Heart left ventricle (tissue), 16 donors: ENCODE data around the gene DNAH5. TPM values are rescaled to one million over a fixed set of nuclear protein-coding genes. Genes with fewer than 3 reads are reported as not detected.

ENCODE experiments used
- ATAC-seq, 4 donors: fragments of 200-7000 bp; cut with Tn5 transposase; one replicate each; pipeline ENCODE4 v1.9.1; 2020 to 2022; ENCODE audit warnings: moderate library complexity in 4 of 4, mild to moderate bottlenecking in 3 of 4, moderate number of reproducible peaks in 1 of 4
- DNase-seq, 5 donors: peaks; one replicate each; pipeline ENCODE4 v3.0.0-alpha.2; 2020
- H3K27ac ChIP-seq, 12 donors: fragments of 200-600 bp; sonication (generic) in 4 of 12; one replicate each; pipeline versions ENCODE4 v1.5.0 to v1.8.0; 2016 to 2022; ENCODE audit warnings: mild to moderate bottlenecking in 2 of 12
- H3K27me3 ChIP-seq, 9 donors: fragments of 200-600 bp; sonication (generic) in 2 of 9; one replicate each; pipeline versions ENCODE4 v1.5.1 to v1.8.0; 2016 to 2022; ENCODE audit warnings: mild to moderate bottlenecking in 3 of 9
- H3K36me3 ChIP-seq, 9 donors: fragments of 200-600 bp; sonication (generic) in 2 of 9; one replicate each; pipeline versions ENCODE4 v1.5.0 to v1.8.0; 2018 to 2022; ENCODE audit warnings: mild to moderate bottlenecking in 2 of 9
- H3K4me1 ChIP-seq, 12 donors: fragments of 200-600 bp; sonication (generic) in 4 of 12; one replicate each; pipeline versions ENCODE4 v1.5.0 to v1.8.0; 2016 to 2022; ENCODE audit warnings: mild to moderate bottlenecking in 3 of 12
- H3K4me3 ChIP-seq, 12 donors: fragments of 200-600 bp; sonication (generic) in 4 of 12; one replicate each; pipeline versions ENCODE4 v1.5.0 to v1.8.0; 2017 to 2022; ENCODE audit warnings: mild to moderate bottlenecking in 9 of 12, moderate library complexity in 4 of 12
- H3K9me3 ChIP-seq, 12 donors: fragments of 200-600 bp; sonication (generic) in 4 of 12; one replicate each; pipeline versions ENCODE4 v1.5.0 to v1.8.0; 2016 to 2022; ENCODE audit warnings: mild to moderate bottlenecking in 1 of 12
- POLR2A ChIP-seq, 2 donors: fragments of 450-650 bp; IDR thresholded peaks; one replicate each; pipeline ENCODE4 v1.6.1; 2017; ENCODE audit warnings: antibody characterized with exemption in 2 of 2, mild to moderate bottlenecking in 2 of 2, moderate library complexity in 2 of 2
- WGBS, 4 donors: extraction: QIAGEN DNeasy Blood & Tissue Kit in 2 of 4; methylation state at CpG; one replicate each; pipeline versions ENCODE4 v1.1.5 to v1.1.7; 2013 to 2018; 5-methylcytosine and 5-hydroxymethylcytosine counted together
- intact Hi-C, 10 donors: fragments of 100-400 bp; cut with DNase I; formaldehyde crosslinking; loops; one replicate each; pipeline versions ENCODE4 v1.11.1 to v1.14.2; 2022
- polyA plus RNA-seq, 2 donors: library from polyadenylated mRNA; stranded (reverse); fragments of 200-250 nt; gene quantifications; one replicate each; pipeline ENCODE4 v1.2.3, GENCODE V29; 2013
- total RNA-seq, 9 donors: library from RNA; depleted of rRNA in 2 of 9; stranded (reverse); fragments of >200 nt in 2 of 9; fragmentation: NEBNext Ultra II Directional in 3 of 9; extraction: Animal tissue kit (Norgen Biotek cat#: 25700) in 3 of 9; gene quantifications; one replicate each; pipeline versions ENCODE4 v1.1.0 to v1.2.4, GENCODE V29; 2016 to 2023
- TF ChIP-seq, protein P1 (sequence below), 12 donors: fragments of 200-600 bp; sonication (generic) in 4 of 12; IDR thresholded peaks; one replicate each; pipeline versions ENCODE4 v1.5.0 to v1.8.0; 2018 to 2022; ENCODE audit warnings: antibody characterized with exemption in 12 of 12, mild to moderate bottlenecking in 5 of 12
- donor health status: ischemic (EF 13 %, LVEDD 7.1; RV severe dilation, severe dysfunction).
- donor health status: healthy with polysubstance abuse.
- donor health status: DM: no; HTN: yes; CAD: no.
- donor health status: DM: no; HTN: no; CAD: no.
- donor health status: ischemic (EF 25% LVEDD 6.9; RV normal size, moderate dysfunction).
- donor health status: ischemic (EF 25% LVEDD 5.7; RV mildly dilated, moderate dysfunction).
- donor health status: healthy.
- donor health status: DM: yes; HTN: yes; CAD: no.
- donor health status: ischemic (EF 35%, LVEDD 5.7; RV mildly dilated, moderate dysfunction).
- donor health status: nonischemic (EF 11% LVEDD 7.7; RV severe dilation, severe dysfunction).
- donor health status: DM: yes; HTN: yes; CAD: no.
- donor health status: PGD.
- donor health status: ischemic (EF 29% LVEDD 5.4; RV normal size, mild dysfunction).
- donor health status: nonischemic (EF 23%, LVEDD 6.1; RV moderate dilation, normal function).

DNAH5 gene
- total and polyA plus RNA-seq, 11 donors = 0.03 to 0.46 (median 0.16) TPM

DNA sequence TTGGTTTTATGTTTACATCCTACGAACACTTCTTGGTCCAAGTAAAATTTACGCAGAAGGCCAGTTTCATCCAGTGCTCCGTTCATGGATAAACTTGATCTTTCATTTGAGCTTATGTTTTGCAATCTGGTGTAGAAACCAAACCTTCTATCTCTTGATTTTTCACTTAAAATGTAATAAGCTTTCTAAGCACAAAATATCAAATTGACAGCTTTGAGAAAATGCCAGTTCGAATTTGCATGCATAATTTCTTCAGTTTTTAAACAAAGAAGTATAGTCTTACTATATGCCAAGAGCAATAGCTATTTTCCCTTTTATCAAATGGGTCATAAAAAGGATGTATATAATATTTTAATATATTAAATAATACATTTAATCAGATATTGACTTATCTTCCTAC is 17.8 kb downstream of the DNAH5 start:
- Histone ChIP-seq H3K9me3 (no peaks in the 10 kb centered on the region), H3K27ac (no peak overlapping the region), H3K4me3 (no peak overlapping the region), H3K27me3 (no peaks in the 10 kb centered on the region), H3K36me3 (no peaks in the 10 kb centered on the region), H3K4me1 (no peaks in the 10 kb centered on the region)
- DNase-seq (no peak), ATAC-seq (no peak)
- intact Hi-C loops = no loop called here
- TF ChIP-seq POLR2A (IDR thresholded peaks at IDR 0.05) = no peak
- TF ChIP-seq, protein P1, sequence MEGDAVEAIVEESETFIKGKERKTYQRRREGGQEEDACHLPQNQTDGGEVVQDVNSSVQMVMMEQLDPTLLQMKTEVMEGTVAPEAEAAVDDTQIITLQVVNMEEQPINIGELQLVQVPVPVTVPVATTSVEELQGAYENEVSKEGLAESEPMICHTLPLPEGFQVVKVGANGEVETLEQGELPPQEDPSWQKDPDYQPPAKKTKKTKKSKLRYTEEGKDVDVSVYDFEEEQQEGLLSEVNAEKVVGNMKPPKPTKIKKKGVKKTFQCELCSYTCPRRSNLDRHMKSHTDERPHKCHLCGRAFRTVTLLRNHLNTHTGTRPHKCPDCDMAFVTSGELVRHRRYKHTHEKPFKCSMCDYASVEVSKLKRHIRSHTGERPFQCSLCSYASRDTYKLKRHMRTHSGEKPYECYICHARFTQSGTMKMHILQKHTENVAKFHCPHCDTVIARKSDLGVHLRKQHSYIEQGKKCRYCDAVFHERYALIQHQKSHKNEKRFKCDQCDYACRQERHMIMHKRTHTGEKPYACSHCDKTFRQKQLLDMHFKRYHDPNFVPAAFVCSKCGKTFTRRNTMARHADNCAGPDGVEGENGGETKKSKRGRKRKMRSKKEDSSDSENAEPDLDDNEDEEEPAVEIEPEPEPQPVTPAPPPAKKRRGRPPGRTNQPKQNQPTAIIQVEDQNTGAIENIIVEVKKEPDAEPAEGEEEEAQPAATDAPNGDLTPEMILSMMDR (IDR thresholded peaks at IDR 0.05) = no peak
- 78 to 83% (median 81%) methylated on average over 4 of the region's 4 CpGs for WGBS, 4 donors

DNA sequence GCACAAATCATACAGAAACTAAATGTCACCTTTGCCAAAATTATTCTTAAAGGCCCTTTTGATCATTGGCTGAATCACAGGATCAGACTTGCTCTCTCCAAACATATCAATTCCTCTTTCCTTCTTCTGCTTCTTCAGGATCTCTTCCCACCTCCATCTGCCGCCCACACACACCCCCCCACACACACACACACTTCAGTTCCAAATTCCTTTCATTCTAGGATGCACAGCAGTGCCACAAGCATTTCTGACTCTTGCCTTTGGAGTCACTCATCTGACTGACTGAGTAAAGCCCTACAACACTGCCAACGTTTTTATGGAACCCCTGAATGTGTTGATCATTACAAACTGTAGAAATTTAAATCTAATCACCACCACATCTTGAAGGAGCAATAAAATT is 22.9 kb downstream of the DNAH5 start:
- Histone ChIP-seq H3K4me3 (no peak overlapping the region), H3K27ac (no peak overlapping the region), H3K9me3 (no peaks in the 10 kb centered on the region), H3K36me3 (no peaks in the 10 kb centered on the region), H3K27me3 (no peaks in the 10 kb centered on the region), H3K4me1 (no peaks in the 10 kb centered on the region)
- DNase-seq = no peak
- TF ChIP-seq, protein P1 (IDR thresholded peaks at IDR 0.05) = no peak
- no peak for TF ChIP-seq POLR2A (IDR thresholded peaks at IDR 0.05)
- intact Hi-C loops = no loop called here
- 11 to 25% (median 20%) methylated on average over 2 of the region's 2 CpGs for WGBS, 4 donors
- ATAC-seq = no peak

DNA sequence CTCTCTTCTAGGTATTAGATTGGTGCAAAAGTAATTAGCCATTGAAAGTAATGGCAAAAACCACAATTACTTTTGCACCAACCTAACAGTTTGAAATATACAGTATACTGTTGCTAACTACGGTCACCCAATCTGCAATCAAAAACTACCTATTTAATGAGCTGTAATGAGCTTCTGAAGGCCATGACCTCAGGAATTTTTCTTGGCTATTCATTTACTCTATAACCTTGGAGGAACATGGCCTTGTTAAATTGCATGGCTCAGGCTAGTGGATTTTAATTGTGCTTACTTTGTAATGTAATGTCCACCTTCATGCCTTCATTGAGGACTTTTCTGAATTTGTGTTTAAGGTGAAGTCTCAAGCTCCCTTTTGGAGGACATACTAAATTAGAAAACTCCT is 24.7 kb downstream of the DNAH5 start:
- TF ChIP-seq, protein P1 (IDR thresholded peaks at IDR 0.05) = no peak
- TF ChIP-seq POLR2A (IDR thresholded peaks at IDR 0.05) = no peak
- Histone ChIP-seq H3K9me3 (no peaks in the 10 kb centered on the region), H3K36me3 (no peaks in the 10 kb centered on the region), H3K4me1 (no peaks in the 10 kb centered on the region), H3K27me3 (no peaks in the 10 kb centered on the region), H3K4me3 (no peak overlapping the region), H3K27ac (no peak overlapping the region)
- intact Hi-C loops = no loop called here
- ATAC-seq (no peak), DNase-seq (no peak)
- WGBS, 4 donors = 85 to 91% (median 87%) methylated on average over 1 of the region's 1 CpG

DNA sequence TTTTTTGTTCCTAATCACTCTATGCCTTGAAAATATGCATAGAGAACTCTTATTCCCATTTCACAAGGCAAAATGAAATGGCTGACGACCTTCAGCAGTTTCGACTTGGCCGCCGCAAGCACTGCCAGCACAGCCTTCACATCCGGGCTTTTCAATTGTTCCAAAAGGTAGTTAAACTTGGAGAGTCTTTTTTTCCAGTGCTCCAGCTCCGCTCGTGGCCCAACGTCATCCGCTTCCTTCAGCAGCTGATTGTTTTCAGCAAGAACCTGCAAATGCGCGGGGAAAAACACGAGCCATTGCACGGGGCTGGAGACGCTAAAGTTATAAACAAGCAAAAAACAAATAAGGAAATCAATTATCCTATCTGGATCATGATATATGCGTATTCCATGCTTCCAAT is 25.4 kb downstream of the DNAH5 start:
- no peaks in the 10 kb centered on the region for H3K4me1 ChIP-seq
- TF ChIP-seq, protein P1 (IDR thresholded peaks at IDR 0.05) = no peak
- TF ChIP-seq POLR2A (IDR thresholded peaks at IDR 0.05) = no peak
- no peaks in the 10 kb centered on the region for H3K9me3 ChIP-seq
- no peak overlapping the region for H3K4me3 ChIP-seq
- intact Hi-C loops = no loop called here
- no peaks in the 10 kb centered on the region for H3K36me3 ChIP-seq
- DNase-seq (no peak), ATAC-seq (no peak)
- no peak overlapping the region for H3K27ac ChIP-seq
- 84 to 87% (median 87%) methylated on average over 15 of the region's 15 CpGs for WGBS, 4 donors
- H3K27me3 ChIP-seq = no peaks in the 10 kb centered on the region
